ENCODE data around the gene LAIR1.
"Not testable (repeated sequence)": the region's sequence is repeated elsewhere in the genome, so short reads cannot be mapped to it uniquely, and the experiment has no call there.

The LAIR1 gene, protein sequence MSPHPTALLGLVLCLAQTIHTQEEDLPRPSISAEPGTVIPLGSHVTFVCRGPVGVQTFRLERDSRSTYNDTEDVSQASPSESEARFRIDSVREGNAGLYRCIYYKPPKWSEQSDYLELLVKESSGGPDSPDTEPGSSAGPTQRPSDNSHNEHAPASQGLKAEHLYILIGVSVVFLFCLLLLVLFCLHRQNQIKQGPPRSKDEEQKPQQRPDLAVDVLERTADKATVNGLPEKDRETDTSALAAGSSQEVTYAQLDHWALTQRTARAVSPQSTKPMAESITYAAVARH

DNA sequence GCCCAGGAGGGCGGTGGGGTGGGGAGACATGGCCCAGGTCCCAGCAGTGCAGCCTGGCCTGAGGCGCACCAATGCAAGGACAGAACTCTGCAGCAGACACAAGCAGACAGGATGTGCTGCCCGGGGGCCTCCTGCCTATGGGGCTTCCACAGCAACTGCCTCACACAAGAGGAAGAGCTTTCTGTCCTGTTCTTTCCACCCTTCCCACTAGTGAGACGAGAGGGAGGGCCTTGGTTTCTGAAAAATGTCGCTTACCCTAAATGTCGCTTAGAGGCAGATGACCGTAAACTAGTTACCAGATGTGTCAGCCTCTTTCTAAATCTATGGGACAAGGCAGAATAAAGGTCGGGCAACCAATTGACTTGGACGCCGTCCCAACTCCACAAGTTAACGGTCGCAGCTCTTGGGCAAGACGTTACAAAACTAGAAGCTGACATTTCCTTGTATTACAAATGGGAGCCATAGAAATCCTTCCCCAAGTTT is at the start of gene LAIR1:
TSS of gene LAIR1 (minus strand) at position 157 of the 483 bp plus-strand sequence. CDS start at position 30, 127 bp downstream.
- peak; percentile 45 for DNase-seq

DNA sequence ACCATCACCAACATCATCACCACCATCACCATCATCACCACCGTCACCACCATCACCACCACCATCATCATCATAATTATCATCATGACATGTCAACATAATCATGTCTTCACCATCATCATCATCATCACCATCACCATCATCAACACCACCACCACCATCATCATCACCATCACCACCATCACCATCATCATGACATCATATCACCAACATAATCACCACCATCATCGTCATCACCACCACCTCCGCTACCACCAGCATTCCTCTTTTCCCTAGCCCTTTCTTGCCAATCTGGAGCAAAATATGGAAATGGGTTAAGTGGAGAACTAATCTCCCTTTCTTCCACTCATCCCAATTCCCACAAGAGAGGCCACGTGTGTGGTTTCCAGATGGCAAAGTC is 49.4 kb upstream of the LAIR1 start:
- no peak for DNase-seq

DNA sequence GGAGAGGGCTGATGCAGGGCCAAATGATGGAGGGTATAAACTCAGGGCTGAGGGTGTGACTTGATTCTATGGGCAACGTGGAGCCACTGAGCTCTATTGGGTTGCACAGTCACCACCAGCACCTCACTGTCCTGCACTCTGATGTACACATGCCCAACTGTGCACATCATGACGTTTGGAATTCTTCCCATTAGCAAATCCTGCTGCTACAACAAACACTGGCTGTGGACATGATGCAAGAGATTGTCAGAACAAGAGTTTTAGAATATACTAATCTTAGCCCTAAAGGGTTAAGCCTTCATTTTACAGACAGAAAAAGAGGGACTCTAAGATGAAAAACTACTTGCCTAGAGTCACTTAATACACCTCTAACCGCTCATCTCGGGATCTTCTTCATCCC is 48.1 kb upstream of the LAIR1 start:
- DNase-seq = no peak

DNA sequence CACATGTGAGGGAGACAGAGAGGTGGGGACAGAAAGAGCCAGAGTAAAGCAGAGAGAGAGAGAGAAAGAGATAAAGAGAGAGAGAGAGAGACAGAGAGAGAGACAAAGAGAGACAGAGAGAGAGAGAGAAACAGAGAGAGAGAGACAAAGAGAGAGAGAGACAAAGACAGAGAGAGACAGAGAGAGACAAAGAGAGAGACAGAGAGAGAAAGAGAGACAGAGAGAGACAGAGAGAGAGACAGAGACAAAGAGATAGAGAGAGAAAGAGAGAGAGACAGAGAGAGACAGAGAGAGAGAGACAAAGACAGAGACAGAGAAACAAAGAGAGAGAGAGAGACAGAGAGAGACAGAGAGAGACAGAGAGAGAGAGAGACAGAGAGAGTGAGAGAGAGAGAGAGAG is 46.3 kb upstream of the LAIR1 start:
- DNase-seq = no peak

DNA sequence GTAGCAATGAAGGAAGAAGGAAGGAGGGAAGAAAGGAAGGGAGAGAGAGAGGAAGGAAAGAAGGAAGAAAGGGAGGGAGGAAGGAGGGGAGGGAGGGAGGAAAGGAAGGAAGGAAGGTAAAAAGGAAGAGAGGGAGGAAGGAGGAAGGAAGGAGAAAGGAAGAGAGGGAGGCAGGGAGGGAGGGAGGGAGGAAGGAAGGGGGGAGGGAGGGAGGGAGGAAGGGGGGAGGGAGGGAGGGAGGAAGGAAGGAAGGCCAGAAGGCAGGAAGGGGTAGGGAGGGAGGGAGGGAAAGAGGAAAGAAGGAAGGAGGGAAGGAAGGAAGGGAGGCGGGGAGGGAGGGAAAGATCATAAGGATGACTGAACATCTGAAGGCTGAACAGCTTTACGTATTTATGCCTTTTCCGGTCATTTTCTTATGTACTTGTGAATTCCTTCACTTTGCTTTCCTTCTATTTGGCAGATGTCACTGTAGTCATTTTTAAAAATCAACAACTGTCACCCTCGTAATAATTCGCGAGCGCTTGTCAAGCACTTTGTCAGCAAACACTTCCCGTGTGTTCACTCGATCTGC is 43.8 kb upstream of the LAIR1 start:
- DNase-seq = no peak

DNA sequence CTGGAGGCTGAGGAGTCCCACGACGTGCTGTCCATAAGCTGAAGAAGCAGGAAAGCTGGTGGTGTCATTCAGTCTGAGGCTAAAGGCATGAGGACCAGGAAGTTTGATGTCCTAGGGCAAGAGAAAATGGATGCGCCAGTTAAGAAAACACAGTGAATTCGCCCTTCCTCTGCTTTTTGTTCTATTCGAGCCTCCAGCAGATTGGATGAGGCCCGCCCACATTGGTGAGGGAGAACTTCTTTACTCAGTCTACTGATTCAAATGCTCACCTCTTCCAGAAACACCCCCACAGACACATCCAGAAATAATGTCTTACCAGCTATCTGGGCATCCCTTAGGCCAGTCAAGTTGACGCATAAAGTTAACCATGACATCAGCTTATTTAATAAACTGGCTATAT is 43.0 kb upstream of the LAIR1 start:
- no peak for DNase-seq

DNA sequence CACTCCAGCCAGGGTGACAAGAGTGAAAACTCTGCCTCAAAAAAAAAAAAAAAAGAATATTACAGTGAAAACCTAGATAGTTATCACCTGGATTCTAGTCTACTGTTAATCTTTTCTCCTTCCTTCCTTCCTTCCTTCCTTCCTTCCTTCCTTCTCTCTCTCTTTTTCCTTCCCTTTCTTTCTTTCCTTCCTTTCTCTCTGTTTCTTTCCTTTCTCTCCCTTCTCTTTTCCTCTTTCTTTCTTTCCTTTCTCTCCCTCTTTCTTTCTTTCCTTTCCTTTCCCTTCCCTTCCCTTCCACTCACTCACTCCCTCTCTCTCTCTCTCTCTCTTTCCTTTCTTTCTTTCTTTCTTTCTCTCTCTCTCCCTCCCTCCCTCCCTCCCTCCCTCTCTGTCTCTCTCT is 40.9 kb upstream of the LAIR1 start:
- no peak for DNase-seq

DNA sequence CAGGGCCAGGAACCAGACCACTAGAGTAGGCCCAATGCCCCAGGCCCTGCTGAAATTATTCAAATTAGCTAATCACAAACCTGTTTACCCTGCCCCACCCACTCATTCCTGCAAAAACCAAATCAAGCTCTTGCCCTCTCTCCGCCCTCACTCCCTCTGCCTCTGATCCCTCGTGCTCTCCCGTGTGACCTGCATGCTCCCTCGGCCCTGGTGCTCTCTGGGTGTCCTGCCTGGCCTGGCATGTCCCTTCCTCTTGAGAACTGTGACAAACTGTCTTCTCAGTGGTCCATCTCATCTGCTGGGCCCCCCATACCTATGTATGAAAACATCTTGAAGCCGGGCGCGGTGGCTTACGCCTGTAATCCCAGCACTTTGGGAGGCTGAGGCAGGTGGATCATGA is 38.3 kb upstream of the LAIR1 start:
- DNase-seq = no peak

DNA sequence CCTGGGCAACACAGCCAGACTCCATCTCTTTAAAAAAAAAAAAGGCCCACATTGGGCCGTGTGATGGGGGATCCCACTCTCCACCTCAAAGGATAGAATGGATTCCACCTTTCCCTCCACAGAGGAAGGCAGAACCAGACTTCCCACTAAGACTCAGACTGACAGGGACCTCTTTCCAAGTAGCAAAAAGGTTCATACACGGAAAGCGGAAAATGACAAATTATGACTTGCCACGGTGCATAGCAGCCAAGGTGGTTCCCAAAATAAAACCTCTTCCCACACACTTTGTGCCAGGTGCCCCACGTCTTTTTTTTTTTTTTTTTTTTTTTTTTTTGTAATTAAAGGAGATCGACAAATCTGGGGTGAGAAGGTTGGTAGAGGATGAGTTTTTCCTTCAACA is 36.2 kb upstream of the LAIR1 start:
- no peak for DNase-seq

DNA sequence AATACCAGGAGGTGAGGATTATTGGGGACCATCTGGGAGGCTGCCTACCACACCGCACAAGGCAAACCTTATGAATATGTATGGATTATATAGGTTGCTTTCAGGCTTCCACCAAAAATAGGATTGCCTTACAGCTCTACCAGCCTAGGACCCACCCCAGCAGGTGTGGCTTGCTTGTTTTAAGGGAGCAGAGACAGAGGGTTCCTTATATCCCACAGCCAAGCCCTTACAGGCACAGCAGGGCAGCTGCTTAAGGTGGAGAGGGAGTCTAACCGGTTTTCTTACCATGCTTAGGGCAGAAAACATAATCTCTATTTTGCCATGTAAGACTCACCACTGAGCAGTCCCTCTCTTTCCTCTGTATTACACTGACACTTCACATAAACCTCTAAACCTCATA is 34.5 kb upstream of the LAIR1 start:
- DNase-seq = no peak

DNA sequence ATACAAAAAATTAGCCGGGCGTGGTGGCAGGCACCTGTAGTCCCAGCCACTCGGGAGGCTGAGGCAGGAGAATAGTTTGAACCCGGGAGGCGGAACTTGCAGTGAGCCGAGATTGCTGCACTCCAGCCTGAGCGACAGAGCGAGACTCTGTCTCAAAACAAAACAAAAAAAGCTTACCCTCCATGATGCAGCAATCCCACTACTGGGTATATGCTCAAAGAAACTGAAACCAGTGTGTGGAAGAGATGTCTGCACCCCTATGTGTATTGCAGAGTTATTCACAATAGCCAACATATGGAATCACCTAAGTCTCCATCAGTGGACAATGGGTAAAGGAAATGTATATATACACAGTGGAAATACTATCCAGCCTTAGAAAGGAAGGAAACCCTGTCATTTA is 31.0 kb upstream of the LAIR1 start:
- no peak for DNase-seq

DNA sequence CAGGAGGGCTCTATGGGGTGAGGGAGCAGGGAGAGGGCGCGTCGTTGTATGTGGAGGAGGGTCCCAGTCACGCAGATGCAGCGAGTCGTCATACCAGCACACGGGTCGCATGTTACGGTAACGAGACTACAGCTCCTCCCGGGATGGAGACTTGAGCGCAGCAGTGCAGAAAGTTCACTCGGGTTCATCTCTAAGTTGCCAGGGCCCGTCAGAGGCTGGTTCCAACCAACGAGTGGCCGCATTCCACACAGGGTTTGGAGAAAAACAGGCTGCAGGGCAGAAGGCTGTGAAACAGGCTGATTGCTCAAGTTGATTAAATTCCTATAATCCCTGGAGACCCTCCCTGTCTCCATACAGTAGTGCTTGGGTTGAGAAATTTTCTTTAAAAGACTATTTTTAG is 28.6 kb upstream of the LAIR1 start:
- DNase-seq = no peak

DNA sequence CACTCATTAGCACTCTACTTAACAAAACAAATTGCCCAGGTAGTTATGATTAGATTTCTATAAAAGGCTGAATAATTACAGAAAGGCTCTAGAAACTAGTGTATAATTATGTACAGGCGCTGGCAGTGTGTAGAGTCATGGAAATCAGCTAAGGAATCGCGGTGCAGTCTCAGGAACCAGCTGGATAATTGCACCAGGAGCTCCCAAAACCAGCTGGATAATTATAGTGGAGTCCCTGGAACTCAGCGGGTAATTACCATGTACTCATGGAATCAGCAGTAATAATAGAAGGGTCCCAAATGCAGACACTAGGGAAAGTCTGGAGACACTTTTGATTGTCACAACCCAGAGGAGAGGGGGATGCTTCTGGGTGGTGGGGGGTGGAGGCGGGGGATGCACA is 27.4 kb upstream of the LAIR1 start:
- DNase-seq = no peak

DNA sequence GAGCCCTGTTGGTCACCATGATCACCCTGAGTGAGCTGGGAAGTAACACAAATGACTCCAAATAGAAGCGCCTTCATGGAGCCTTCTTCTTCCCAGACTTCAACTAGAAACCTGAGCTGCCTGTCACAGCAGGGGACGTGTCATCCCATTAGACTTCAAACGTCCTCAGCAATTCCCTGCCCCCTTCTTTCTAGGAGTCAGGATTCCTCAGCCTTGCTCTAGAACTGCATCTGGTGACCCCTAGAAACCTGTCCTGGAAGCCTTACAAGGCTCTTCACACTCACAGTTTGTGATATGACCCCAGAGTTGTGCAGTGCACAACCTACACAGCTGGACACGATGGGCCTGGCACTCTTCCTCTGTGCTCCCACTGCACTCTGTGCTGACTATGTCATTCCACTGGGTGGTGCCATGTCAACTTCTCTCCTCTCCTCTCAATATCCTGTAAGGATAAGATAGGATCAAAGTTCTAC is 26.9 kb upstream of the LAIR1 start:
- DNase-seq = no peak

DNA sequence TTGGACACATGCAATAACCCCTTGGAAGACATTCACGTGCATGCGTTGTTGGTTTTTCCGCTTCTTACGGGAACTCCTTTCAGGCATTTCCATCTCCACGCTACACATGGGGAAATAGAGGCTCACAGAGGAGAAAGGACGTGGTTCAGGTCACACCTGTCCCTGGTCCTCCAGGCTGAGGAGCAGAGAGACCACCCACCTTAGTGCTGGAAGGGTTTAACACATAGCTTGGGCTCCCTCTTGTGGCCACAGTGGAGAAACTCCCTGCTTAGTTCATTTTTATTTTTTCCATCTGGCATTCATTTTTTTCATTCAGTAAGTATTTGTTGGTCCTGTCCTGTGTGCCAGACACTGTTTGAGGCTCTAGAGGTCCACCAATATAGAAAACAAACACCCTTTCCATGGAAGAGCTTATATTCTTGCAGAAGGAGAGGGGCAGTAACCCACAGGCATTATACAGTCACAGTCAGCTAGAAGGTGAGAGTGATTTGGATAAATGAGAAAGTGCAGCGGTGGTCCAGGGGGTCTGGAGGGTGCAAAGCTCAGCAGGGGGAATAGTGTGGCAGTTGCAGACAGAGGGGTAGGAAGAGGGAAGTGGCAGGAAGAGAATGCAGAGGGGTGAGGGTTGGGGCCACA is 26.3 kb upstream of the LAIR1 start:
- peak; percentile 76 for DNase-seq

DNA sequence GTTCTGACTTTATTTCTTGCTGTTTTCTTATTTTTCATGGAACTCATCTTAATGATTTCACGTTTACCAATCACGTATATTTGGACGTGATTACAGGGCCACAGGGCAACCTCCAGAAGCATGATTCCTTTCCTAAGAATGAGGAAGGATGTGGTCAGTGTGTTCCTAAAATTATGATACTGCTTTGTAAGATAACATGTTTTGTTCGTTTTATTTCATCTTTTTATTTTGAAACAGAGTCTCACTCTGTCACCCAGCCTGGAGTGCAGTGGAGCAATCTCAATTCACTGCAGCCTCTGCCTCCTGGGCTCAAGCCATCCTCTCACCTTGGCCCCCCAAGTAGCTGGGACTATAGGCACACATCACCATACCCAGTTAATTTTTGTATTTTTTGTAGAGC is 24.8 kb upstream of the LAIR1 start:
- no peak for DNase-seq

DNA sequence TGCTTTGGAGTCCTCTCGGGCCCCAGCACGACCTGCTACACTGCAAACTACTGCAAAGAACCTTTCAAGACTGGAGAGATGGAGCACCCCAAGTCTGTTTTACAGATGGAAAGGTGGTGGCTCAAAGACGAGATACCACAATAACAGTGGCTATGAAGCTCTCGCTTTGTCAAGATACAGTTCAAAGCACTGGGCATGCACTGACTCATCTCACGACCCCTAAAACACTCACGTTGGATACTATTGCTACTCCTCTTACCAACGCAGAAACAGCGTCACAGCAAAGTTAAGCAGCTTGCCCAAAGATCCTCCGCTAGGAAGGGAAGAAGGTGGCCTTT is 24.0 kb upstream of the LAIR1 start:
- DNase-seq = no peak

DNA sequence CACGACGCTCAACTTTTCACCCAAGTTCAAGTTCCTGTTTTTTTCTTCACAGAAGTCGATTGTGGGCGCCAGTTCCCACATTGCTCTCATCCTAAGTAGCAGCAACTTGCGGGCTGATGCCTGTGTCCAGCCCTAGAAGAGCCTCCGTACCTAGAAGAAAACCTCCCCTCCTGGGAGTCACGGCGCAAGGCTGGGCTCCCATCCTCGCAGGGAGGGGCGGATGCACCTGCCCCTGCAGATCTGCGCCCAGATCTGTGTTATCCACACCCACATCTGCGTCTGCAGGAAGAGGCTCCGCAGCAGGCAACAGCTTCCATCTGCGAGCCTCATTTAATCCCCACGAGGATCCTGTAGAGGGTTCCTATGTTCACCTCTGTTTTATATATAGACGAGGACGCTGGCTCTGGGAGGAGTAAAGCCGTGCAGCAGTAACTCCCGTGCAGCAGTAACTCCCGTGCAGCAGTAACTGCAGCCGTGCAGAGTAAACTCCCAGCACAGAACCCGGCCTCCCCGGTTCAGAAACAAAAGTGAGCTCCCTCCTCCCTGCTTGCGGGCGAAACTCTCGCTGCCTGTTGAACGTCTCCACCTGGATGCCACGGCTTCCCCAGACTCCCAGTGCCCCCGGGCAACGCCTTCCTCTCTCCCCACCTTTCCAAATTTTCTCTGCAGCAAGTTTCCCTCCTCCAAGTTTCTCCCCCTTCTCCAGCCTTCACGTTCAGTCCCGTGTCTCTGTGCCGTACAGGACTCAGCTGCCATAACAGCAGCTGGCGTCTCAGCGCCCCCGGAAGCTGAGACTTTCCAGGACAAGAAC is 23.5 kb upstream of the LAIR1 start:
- DNase-seq = peak; percentile 40

DNA sequence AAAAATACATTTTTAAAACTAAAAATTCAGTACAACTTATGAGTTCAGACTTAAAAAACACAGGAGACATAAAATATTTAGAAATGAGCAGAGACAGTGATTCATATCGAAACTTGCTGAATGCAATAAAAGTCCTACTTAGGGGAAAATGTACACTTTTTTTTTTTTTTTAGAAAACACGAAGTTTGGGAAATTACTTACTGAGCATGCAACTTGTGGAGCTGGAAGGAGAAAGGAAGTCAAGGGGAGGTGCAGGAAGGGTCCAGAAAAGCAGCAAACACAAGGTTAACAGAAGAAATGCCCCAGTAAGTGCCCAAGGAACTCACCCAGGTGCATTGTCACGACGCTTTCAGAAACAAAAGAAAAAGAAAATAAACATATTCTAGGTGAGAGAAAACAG is 18.6 kb upstream of the LAIR1 start:
- DNase-seq = no peak

DNA sequence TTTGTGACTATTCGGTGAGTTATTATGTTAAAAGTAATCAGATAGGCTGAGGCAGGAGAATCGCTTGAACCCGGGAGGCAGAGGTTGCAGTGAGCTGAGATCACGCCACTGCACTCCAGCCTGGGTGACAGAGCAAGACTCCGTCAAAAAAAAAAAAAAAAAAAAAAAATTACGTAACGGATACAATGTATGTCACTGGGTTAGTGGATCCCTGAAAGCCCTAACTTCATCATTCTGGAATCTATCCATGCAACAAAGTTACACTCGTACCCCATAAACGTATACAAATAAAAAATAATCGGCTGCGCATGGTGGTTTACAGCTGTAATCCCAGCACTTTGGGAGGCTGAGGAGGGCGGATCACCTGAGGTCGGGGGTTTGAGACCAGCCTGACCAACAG is 17.3 kb upstream of the LAIR1 start:
- DNase-seq = not testable (repeated sequence)

DNA sequence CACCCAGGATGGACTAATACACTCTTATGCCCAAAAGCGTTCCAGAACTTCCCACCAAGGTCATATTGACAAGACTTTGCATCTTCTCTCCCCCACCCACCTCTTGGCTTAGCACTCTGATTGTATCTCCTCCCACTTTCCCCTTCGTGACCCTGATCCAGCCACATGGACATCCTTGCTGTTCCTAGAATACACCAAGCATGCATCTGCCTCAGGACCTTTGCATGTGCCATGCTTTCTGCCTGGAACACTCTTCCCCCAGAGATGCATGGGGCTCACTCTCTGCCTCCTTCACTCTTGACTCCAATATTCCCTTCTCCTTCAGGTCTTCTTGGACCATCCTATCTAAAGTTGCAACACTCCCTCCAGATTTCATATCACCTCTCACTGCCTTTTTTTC is 16.2 kb upstream of the LAIR1 start:
- no peak for DNase-seq

DNA sequence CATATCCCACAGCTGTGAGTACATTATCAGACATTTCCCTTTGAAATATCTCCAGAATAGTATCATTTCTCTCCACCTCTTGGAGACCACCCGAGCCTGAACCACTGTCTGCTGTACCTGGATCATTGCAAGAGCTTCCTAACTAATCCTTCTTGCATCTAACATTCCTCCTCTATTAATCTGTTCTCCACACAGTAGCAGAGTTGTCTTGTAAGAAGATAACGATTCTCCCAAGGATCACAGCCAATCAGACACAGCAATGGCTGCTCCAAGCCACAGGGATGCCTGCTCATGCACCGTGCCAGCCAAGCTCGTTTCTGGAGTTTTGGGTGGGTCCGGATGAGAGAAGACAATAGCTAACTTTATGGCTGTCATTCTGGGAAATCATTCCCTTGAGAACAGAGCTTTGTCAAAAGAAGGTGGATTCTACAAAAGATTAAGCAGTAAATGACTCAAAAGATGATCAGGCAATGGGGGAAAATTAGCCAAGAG is 14.5 kb upstream of the LAIR1 start:
- no peak for DNase-seq

DNA sequence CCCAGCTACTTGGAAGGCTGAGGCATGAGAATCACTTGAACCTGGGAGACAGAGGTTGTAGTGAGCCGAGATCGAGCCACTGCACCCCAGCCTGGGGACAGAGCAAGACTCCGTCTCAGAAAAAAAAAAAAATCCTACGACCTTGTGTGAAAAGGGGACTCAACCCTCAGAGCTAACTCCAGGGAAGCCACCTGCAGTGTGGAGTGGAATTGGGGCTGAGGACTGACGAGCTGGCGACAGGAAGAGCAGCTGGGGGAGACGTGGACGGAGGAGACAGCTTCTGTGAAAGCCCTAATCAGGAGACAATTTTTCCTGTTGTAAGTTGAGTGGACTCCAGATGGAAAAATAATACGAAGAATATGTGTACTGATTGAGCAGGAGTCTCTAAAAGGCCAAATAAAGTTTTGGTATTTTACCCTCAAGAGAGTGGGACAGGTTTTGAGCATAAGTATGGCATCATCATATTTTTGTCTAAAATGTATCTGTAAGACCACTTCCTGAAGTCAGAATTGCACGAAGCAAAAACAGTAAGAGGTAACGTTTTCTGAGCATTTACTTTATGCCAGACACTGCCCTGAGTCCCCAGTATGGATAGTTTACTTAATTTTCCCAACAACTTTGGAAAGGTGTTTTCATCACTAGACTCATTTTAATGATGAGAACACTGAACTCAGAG is 12.0 kb upstream of the LAIR1 start:
- no peak for DNase-seq
